Suprapubic skin (tissue), 4 donors: ENCODE data around the gene FKBP2.

Experiments used
- EP300 ChIP-seq: sonication (generic); formaldehyde crosslinking; IDR thresholded peaks from one replicate; pipeline ENCODE4 v1.6.1; 2017; ENCODE audit warnings: antibody characterized with exemption
- POLR2AphosphoS5 ChIP-seq, 3 donors: sonication (generic); formaldehyde crosslinking; IDR thresholded peaks; one replicate each; pipeline ENCODE4 v1.6.1; 2017; ENCODE audit warnings: antibody characterized with exemption in 3 of 3
- TF ChIP-seq, protein P1 (sequence below), 2 donors: fragments of 200-600 bp in 1 of 2; fragments of 450-650 bp in 1 of 2; sonication (generic) in 1 of 2; IDR thresholded peaks; one replicate each; pipeline ENCODE4 v1.5.1; 2016 to 2019; ENCODE audit warnings: antibody characterized with exemption in 2 of 2, mild to moderate bottlenecking in 1 of 2, moderate library complexity in 1 of 2

DNA sequence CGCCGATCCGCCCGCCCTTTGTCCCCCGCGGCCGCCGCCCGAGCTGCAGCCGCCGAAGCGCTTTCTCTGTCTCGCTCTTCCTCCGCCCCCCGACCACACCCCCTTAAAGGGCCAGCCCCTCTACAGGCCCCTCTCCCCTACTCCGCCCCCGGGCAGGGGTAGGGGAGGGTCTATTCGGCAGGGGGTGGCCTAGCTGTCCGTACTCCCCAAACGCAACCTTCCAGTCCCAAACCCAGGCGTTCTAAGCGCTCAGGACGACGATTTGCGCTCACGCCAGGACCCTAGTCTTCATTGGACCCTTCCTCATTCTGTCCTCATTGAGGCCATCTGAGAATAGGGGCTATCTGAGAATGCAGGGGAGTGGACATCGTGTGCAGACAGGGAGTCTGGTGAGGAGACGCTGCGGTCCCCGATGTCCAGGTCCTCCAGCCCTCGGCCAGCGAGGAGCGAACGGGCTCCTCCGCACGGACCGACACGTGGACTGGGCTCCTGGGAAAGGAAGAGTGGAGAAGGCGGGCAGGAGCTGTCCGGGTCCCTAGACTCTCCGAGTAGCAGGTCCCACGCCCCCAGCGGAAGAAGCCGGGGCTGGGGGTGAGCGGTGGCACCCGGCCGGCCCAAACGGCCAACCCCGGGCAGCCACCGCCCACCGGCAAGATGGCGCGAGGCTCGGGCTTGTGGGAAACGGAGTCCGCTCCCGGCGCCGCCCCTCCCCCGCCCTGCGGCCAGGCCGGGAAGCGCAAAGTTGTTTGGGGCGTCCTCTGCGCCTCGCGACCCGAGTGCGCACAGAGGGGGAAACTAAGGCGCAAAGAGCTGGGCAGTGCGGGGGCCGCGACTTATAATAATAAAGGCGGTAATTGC is 6.2 kb downstream of the FKBP2 start, which contains the start of gene PPP1R14B:
- TF ChIP-seq, protein P1, sequence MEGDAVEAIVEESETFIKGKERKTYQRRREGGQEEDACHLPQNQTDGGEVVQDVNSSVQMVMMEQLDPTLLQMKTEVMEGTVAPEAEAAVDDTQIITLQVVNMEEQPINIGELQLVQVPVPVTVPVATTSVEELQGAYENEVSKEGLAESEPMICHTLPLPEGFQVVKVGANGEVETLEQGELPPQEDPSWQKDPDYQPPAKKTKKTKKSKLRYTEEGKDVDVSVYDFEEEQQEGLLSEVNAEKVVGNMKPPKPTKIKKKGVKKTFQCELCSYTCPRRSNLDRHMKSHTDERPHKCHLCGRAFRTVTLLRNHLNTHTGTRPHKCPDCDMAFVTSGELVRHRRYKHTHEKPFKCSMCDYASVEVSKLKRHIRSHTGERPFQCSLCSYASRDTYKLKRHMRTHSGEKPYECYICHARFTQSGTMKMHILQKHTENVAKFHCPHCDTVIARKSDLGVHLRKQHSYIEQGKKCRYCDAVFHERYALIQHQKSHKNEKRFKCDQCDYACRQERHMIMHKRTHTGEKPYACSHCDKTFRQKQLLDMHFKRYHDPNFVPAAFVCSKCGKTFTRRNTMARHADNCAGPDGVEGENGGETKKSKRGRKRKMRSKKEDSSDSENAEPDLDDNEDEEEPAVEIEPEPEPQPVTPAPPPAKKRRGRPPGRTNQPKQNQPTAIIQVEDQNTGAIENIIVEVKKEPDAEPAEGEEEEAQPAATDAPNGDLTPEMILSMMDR (IDR thresholded peaks at IDR 0.05), result no peak
- no peak for TF ChIP-seq EP300
- no peak for TF ChIP-seq POLR2AphosphoS5 (IDR thresholded peaks at IDR 0.05)
